ENCODE results near the gene ARSI.

Gene ARSI

GRCh38 chr5:150345716-150346115 lies 43.0 kb upstream of the ARSI start:
- TF ChIP-seq CTCF (IDR thresholded peaks at IDR 0.05; ENCODE audit: low read depth, low read length), result no peak
- no peak overlapping the region for H3K4me3 ChIP-seq (ENCODE audit: low read depth, low read length)

GRCh38 chr5:150343994-150344631 lies 41.4 kb upstream of the ARSI start:
- no peak for TF ChIP-seq CTCF (IDR thresholded peaks at IDR 0.05; ENCODE audit: low read depth, low read length)
- no peak overlapping the region for H3K4me3 ChIP-seq (ENCODE audit: low read depth, low read length)

DNA sequence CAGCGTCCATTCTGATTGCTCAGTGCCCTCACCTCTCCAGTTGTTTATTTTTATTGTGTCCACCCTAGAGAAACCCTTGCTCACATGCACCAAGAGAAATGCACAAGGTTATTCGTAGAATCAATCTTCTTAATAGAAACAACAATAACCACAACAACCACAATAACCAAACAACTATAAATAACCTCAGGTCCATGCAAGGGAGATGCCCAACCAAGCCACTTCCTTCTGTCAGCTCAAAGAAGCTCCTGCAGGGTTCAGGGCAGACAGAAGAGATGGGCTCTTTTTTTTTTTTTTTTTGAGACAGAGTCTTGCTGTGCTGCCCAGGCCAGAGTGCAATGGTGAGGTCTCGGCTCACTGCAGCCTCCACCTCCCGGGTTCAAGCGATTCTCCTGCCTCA lies 39.9 kb upstream of the ARSI start:
- no peak overlapping the region for H3K4me3 ChIP-seq (ENCODE audit: low read depth, low read length)
- no peak for TF ChIP-seq CTCF (IDR thresholded peaks at IDR 0.05; ENCODE audit: low read depth, low read length)

DNA sequence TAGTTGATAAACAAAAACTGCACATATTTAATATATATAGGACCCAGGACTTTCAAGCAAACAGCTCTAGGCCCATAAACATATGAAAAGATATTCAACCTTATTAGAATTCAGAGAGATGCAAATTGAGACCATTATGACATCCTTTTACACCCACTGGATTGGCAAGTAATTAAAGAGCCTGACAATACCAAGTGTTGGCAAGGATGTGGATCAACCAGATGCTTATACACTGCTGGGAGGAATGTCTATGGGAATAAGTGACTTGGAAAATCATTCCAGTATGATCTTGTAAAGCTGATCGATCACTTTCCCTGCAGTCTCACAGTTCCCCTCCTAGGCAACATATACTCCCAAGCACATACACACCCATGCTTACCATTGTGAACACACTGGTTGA lies 39.3 kb upstream of the ARSI start:
- no peak overlapping the region for H3K4me3 ChIP-seq (ENCODE audit: low read depth, low read length)
- no peak for TF ChIP-seq CTCF (IDR thresholded peaks at IDR 0.05; ENCODE audit: low read depth, low read length)

GRCh38 chr5:150341331-150341730 lies 38.6 kb upstream of the ARSI start:
- TF ChIP-seq CTCF (IDR thresholded peaks at IDR 0.05; ENCODE audit: low read depth, low read length), result no peak
- H3K4me3 ChIP-seq (ENCODE audit: low read depth, low read length), result no peak overlapping the region

DNA sequence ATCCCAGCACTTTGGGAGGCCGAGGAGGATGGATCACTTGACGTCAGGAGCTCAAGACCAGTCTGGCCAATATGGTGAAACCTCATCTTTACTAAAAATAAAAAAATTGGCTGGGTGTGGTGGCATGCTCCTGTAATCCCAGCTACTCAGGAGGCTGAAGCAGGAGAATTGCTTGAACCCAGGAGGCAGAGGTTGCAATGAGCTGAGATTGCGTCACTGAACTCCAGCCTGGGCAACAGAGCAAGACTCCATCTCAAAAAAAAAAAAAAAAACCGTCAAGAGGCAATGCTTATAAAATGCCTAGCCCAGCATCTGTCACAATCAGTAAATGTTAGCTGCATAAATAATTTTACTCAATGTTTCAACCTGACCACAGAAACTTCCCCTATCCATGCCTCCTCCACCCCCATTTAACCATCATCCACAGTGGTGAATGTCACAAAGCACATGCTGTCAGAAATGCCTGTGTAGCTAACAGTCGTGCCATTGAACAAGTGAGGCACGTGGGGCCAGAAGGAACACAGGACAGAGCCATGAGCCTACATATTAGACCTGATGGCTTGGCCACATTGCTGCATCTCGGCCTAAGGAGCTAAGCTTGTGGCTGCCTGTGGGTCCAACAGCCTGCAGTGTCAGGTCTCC lies 38.0 kb upstream of the ARSI start:
- H3K4me3 ChIP-seq (ENCODE audit: low read depth, low read length), result no peak overlapping the region
- TF ChIP-seq CTCF (IDR thresholded peaks at IDR 0.05; ENCODE audit: low read depth, low read length), result no peak

DNA sequence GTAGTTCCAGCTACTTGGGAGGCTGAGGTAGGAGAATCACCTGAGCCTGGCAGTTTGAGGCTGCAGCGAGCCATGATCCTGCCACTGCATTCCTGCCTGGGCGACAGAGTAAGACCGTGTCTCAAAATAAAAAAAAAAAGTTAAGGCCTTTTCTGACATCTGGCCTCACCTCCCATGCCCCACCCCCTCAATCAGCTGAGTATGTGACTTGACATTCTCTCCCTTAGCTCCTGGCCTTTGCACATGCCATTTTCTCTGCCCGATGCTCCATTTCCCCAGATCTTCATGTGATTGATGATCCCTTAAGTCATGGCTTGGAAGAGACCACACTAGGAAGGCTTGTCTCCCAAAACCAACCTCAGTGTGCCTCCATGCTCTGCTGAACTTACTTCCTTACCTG lies 37.1 kb upstream of the ARSI start:
- no peak for TF ChIP-seq CTCF (IDR thresholded peaks at IDR 0.05; ENCODE audit: low read depth, low read length)
- H3K4me3 ChIP-seq (ENCODE audit: low read depth, low read length), result no peak overlapping the region

Measured in WI38 (cell line).